ENCODE data around the gene GRM7.

DNA sequence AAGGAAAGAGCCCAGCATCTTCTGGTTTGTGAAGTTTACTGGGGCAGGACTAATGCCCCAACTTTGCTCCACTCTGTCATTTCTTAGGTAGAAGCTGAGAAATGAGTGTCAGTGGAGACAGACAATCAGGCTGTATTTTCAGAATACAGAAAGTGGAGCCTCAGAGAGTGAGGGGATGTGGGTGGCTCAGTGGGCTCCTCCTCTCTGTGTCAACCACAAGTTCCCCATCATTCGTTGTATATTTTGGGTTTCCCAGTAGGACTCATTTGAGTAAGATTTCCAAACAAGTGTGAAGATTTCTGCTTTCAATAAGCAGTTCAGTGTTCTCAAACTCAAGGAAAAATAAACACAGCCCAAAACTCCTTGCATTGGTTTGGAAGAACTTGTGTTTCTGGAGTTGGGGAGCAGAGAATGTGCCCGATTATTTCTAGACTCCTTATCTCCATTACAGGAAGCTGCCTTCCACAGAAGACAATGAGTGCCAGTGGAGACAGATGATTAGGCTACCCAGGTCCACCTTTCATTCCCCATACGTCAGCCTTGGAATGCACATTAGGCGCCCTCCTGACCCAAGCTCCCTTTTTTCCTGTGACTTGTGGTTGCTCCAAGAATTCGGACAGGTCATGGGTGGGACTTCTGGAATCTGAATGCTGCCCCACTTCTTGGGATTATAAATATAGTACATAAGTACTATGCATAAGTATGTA, 848.6 kb downstream of the GRM7 start:
- TF ChIP-seq POLR2A (IDR thresholded peaks at IDR 0.05) = no peak
- TF ChIP-seq, protein P1, sequence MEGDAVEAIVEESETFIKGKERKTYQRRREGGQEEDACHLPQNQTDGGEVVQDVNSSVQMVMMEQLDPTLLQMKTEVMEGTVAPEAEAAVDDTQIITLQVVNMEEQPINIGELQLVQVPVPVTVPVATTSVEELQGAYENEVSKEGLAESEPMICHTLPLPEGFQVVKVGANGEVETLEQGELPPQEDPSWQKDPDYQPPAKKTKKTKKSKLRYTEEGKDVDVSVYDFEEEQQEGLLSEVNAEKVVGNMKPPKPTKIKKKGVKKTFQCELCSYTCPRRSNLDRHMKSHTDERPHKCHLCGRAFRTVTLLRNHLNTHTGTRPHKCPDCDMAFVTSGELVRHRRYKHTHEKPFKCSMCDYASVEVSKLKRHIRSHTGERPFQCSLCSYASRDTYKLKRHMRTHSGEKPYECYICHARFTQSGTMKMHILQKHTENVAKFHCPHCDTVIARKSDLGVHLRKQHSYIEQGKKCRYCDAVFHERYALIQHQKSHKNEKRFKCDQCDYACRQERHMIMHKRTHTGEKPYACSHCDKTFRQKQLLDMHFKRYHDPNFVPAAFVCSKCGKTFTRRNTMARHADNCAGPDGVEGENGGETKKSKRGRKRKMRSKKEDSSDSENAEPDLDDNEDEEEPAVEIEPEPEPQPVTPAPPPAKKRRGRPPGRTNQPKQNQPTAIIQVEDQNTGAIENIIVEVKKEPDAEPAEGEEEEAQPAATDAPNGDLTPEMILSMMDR (IDR thresholded peaks at IDR 0.05) = no peak

Data from body of pancreas (tissue), 4 donors.